Glutamatergic neuron (in vitro differentiated cells): ENCODE measurements around the gene SLC6A3. TPM values are rescaled to one million over a fixed set of nuclear protein-coding genes. Genes with fewer than 3 reads are reported as not detected.
A peak's percentile ranks its signal among the peaks of the same experiment; 100 is the strongest.

Source experiments
- DNase-seq: peaks from one replicate; pipeline ENCODE4 v3.0.0; 2022
- H3K27ac Mint-ChIP-seq: one replicate; pipeline ENCODE4 v1.8.0; 2020; ENCODE audit warnings: mild to moderate bottlenecking, mixed read lengths, inconsistent platforms; ENCODE audit not compliant: unreplicated experiment
- H3K27me3 Mint-ChIP-seq: one replicate; pipeline ENCODE4 v1.8.0; 2020; ENCODE audit warnings: mild to moderate bottlenecking, moderate library complexity, mixed read lengths, inconsistent platforms; ENCODE audit not compliant: unreplicated experiment
- H3K36me3 Mint-ChIP-seq: one replicate; pipeline ENCODE4 v1.8.0; 2020; ENCODE audit warnings: mild to moderate bottlenecking, mixed read lengths, inconsistent platforms; ENCODE audit not compliant: unreplicated experiment
- H3K4me1 Mint-ChIP-seq: one replicate; pipeline ENCODE4 v1.8.0; 2020; ENCODE audit warnings: mild to moderate bottlenecking, low read depth, mixed read lengths, inconsistent platforms; ENCODE audit not compliant: unreplicated experiment
- H3K4me3 Mint-ChIP-seq: one replicate; pipeline ENCODE4 v1.8.0; 2020; ENCODE audit warnings: mild to moderate bottlenecking, mixed read lengths, inconsistent platforms; ENCODE audit not compliant: unreplicated experiment
- H3K9me3 Mint-ChIP-seq: one replicate; pipeline ENCODE4 v1.8.0; 2020; ENCODE audit warnings: mild to moderate bottlenecking, moderate library complexity, mixed read lengths, inconsistent platforms; ENCODE audit not compliant: unreplicated experiment
- CTCF ChIP-seq: fragments of 200-600 bp; sonication (generic); IDR thresholded peaks from one replicate; pipeline ENCODE4 v1.5.0; 2021; ENCODE audit not compliant: partially characterized antibody, unreplicated experiment
- total RNA-seq: library from RNA; stranded (reverse); fragmentation: NEBNext Ultra II Directional; extraction: Animal tissue kit (Norgen Biotek cat#: 25700); gene quantifications from one replicate; pipeline ENCODE4 v1.2.1, GENCODE V29; 2021; ENCODE audit not compliant: unreplicated experiment

The SLC6A3 gene
- total RNA-seq, 1 donor from 2014 or later, result 22.4 TPM

- H3K9me3 Mint-ChIP-seq, result peaks cover 18% of the 10 kb centered on the region
- H3K4me3 Mint-ChIP-seq, result no peak overlapping the region
- peaks cover 14% of the 10 kb centered on the region for H3K27me3 Mint-ChIP-seq
- H3K4me1 Mint-ChIP-seq, result peaks cover 17% of the 10 kb centered on the region
- no peak overlapping the region for H3K27ac Mint-ChIP-seq
- peaks cover 4% of the 10 kb centered on the region for H3K36me3 Mint-ChIP-seq
- TF ChIP-seq CTCF, result no peak
- no peak for DNase-seq
Observed at GRCh38 chr5:1411099-1411498, 34.1 kb downstream of the SLC6A3 start.

GRCh38 chr5:1410156-1411014, 34.9 kb downstream of the SLC6A3 start:
- H3K27me3 Mint-ChIP-seq, result peaks cover 14% of the 10 kb centered on the region
- no peak for TF ChIP-seq CTCF
- no peak overlapping the region for H3K27ac Mint-ChIP-seq
- peaks cover 4% of the 10 kb centered on the region for H3K36me3 Mint-ChIP-seq
- H3K9me3 Mint-ChIP-seq, result peaks cover 15% of the 10 kb centered on the region
- DNase-seq, result no peak
- peaks cover 17% of the 10 kb centered on the region for H3K4me1 Mint-ChIP-seq
- no peak overlapping the region for H3K4me3 Mint-ChIP-seq

GRCh38 chr5:1409381-1410110, 35.7 kb downstream of the SLC6A3 start:
- peaks cover 15% of the 10 kb centered on the region for H3K9me3 Mint-ChIP-seq
- peak; percentile 11 for DNase-seq
- H3K4me1 Mint-ChIP-seq, result peaks cover 21% of the 10 kb centered on the region
- no peak overlapping the region for H3K4me3 Mint-ChIP-seq
- peaks cover 14% of the 10 kb centered on the region for H3K27me3 Mint-ChIP-seq
- H3K36me3 Mint-ChIP-seq, result peaks cover 8% of the 10 kb centered on the region
- no peak for TF ChIP-seq CTCF
- H3K27ac Mint-ChIP-seq, result no peak overlapping the region

- Mint-ChIP-seq H3K27ac (peak overlapping the region; percentile 68), H3K36me3 (peaks cover 10% of the 10 kb centered on the region), H3K4me3 (peak overlapping the region; percentile 25), H3K4me1 (peaks cover 15% of the 10 kb centered on the region), H3K27me3 (peaks cover 14% of the 10 kb centered on the region), H3K9me3 (peaks cover 14% of the 10 kb centered on the region)
- DNase-seq, result peak; percentile 34
- no peak for TF ChIP-seq CTCF
Observed at GRCh38 chr5:1406681-1407640, 38.3 kb downstream of the SLC6A3 start.
